HG03135 (cell line): ENCODE results near the gene METTL18.
A peak's percentile ranks its signal among the peaks of the same experiment; 100 is the strongest.
"Not testable (repeated sequence)": the region's sequence is repeated elsewhere in the genome, so short reads cannot be mapped to it uniquely, and the experiment has no call there.

Experiments used
- ATAC-seq: cut with Tn5 transposase; IDR thresholded peaks from one replicate; pipeline ENCODE4 v1.9.1; 2021; ENCODE audit warnings: mild to moderate bottlenecking, moderate library complexity; ENCODE audit not compliant: unreplicated experiment

The METTL18 gene

DNA sequence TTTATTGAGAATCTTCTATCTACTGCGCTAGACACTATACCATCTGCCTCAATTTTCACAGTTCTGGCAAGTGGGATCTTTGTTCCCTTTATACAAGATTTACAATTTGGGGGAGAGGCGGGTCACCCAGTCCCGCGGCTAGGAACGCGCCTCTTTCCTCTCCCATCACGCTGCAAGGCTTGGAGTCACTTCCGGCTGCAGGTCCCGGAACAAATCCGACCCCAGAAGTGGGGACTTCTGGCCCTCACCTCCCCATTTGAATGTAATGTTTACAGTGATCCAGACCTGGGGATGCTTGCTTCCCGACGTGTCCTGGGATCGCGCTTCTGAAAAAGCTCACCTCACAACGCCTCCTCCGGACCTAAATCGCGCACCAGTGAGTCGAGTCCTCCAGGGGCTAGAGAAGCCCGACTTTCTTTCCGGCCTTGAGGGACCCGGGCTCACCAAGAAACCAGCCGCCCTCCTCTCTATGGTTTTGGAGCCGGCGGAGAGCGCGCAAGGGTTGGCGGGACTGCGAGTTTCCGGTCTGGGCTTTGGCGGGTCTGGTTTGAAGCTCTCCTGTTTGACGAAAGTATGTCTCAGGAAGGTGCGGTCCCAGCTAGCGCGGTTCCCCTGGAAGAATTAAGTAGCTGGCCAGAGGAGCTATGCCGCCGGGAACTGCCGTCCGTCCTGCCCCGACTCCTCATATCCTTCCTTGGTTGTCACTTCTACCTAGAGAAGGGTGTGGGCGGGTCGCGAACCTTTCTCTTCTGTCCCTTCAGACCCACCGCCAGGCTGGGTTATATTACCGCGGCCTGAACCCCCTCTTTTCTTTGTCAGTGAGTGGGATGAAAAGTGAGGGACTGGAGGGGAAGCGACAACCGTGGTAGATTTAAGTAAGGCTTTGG, at the start of gene METTL18:
TSS of gene METTL18 (minus strand) at position 378 of the 887 bp plus-strand sequence. CDS start 1,212 bp downstream, outside the sequence.
- peak; percentile 95 for ATAC-seq

DNA sequence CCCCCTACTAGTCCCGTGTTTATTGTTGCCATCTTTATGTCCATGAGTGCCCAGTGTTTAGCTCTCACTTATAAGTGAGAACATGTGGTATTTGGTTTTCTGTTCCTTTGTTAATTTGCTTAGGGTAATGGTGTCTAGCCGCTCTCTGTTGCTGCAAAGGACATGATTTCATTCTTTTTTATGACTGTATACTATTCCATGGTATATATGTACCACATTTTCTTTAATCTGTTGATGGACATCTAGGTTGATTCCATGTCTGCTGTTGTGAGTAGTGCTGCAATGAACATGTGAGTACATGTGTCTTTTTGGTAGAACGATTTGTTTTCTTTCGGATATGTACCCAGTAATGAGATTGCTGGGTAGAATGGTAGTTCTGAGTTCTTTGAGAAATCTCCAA, 44.2 kb upstream of the METTL18 start:
- ATAC-seq: no peak

- no peak for ATAC-seq
Measured at GRCh38 chr1:169836198-169836597, 41.5 kb upstream of the METTL18 start.

GRCh38 chr1:169835647-169836046, 40.9 kb upstream of the METTL18 start:
- ATAC-seq: no peak

DNA sequence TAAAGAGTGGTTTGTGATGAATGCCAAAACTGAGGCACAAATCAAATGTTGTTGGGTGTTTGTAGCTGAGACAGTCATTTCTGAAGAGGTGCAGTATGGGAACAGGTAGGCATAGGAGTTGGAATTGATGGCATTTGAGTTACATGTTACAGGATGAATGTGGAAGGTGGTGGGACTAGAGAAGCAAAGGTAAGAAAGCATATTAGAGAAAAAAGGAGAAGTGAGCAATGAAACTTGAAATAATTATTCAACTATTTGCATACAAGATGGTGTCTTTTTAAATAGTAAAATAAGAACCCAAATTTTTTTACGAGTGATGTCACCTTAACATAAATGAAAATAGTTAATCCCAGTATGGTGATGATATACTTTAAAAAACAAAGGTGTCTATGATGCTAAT, 40.2 kb upstream of the METTL18 start:
- ATAC-seq: no peak

DNA sequence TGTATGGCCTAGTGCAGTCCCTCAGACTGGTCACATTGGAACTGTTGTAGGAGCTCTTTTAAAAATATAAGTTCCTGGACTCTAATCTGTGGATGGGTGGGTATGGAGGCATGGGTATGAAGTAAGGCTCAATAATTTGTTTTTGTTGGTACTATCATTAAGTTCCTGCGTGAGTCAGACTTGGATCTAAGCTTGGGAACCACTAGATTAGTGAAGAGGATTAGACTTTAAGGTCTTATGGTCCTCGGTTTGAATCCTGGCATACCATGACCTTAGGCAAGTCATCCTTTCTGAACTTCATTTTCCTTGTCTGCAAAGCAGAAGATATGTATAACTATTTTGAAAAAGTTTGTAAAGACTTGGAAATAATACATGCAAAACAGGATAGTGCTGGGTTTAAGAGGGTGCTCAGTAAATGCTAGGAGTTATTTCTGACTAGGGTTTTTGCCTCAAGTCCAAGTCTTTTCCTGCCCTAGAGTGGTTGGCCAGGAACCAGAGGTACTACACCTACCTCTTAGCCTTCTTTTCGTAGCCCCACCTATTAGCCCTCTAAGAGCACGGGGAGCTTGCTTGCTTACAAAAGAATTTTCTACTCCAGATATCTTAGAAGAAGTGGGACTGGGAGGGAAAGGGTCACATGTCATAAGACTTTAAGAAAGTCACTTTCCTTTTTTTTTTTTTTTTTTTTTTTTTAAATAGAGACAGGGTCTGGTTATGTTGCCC, 38.6 kb upstream of the METTL18 start:
- no peak for ATAC-seq

- no peak for ATAC-seq
Measured at GRCh38 chr1:169829671-169830070, 35.0 kb upstream of the METTL18 start.

GRCh38 chr1:169824153-169824552, 29.4 kb upstream of the METTL18 start:
- ATAC-seq: no peak

DNA sequence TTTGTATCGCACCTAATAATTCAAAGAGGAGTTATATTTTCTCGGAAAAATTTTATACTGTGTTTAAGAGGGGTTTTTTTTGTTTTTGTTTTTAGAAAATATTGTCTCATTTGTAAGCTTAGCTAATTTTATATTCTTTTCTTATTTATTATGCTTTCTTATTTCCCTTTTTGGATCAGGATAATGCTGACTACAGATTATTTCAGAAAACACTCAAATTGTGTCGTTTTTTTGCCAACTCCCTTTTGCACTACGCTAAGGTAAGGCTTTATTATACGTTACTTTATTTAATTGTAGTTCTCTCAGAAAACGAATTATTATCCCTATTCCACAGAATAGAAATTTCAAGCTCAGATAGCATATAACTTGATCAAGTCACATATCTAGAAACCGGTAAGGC, 26.8 kb upstream of the METTL18 start:
- ATAC-seq: no peak

- no peak for ATAC-seq
Measured at GRCh38 chr1:169816617-169817016, 21.9 kb upstream of the METTL18 start.

GRCh38 chr1:169814265-169814664, 19.6 kb upstream of the METTL18 start:
- no peak for ATAC-seq

GRCh38 chr1:169812131-169812530, 17.4 kb upstream of the METTL18 start:
- no peak for ATAC-seq

GRCh38 chr1:169811418-169812035, 16.8 kb upstream of the METTL18 start:
- ATAC-seq: not testable (repeated sequence)

DNA sequence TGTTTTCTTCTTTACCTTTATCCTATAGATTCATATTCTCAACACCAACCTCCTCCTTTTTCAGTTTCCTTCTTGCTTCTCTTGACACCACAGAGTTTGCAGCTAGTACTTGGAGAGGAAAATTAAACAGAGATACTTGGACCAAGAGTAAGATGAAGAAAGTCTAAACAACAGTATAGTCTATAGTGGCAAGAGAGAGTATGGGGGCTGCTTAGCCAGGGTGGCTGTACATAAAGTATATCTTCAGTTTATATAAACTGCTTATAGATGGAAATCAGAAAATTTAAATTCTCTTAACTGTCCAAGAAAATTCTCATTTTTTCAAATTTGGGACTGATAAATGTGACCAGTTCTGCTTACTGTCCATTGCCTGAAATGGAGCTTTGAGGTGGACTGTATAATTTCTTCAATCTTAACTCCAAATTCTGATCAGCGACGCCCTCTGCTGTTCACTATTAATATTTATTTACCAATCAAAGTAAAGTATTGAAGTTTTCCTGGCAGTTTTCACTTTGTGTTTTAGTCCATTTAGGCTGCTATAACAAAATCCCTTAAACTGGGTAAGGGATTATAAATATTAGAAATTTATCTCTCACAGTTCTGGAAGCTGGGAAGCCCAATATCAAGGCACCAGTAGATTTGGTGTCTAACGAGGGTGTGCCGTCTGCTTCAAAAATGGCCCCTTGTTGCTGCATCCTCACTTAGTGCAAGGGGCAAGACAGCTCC, 14.8 kb upstream of the METTL18 start:
- no peak for ATAC-seq

GRCh38 chr1:169804941-169805340, 10.2 kb upstream of the METTL18 start:
- ATAC-seq: no peak

DNA sequence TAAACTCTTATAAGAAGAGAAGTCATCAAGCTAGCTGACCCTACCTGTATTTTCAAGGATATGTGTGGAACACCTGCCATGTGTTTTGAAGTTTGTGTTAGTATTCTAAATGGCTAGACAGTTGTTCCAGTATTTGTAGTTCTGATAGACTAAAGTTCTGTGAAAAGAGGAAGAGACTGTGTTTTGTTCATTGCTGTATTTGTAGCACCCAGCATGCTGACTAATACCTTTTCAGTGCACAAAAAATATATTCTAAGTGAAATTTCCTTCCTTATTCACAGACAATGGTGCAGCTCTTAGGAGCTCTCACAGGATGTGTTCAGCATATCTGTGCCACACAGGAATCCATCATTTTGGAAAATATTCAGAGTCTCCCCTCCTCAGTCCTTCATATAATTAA, 8.2 kb upstream of the METTL18 start:
- no peak for ATAC-seq

- ATAC-seq: no peak
Measured at GRCh38 chr1:169797281-169797680, 2.6 kb upstream of the METTL18 start.

GRCh38 chr1:169796274-169796810, 1.6 kb upstream of the METTL18 start:
- ATAC-seq: no peak

GRCh38 chr1:169795687-169796086, 980 bp upstream of the METTL18 start:
- no peak for ATAC-seq

DNA sequence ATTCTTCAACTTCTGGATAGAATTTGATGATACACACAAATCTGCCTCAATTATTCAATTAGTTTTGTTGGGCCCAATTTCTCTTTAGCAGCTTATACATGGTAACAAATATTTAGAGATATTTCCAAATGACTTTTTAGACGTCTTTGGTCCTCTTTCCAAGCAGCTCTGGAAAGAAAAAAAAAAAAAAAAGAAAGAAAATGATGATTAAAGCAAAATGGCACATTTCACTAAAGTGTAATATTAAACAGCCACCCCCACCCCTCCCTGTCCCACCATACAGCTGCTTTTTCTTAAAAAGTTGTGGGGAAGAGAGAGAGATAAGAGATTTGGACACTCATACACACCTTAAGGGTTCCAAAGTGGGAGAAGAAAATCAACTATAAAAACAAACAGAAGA, 977 bp downstream of the METTL18 start:
- ATAC-seq: no peak

GRCh38 chr1:169788402-169788801, 6.3 kb downstream of the METTL18 start:
- no peak for ATAC-seq
